B cell (primary cell): ENCODE data around the gene NOL6.
"Not testable (repeated sequence)": the region's sequence is repeated elsewhere in the genome, so short reads cannot be mapped to it uniquely, and the experiment has no call there.

ENCODE experiments used
- EZH2 ChIP-seq: IDR thresholded peaks from 2 replicates; pipeline ENCODE4 v1.6.1; 2012; ENCODE audit warnings: borderline replicate concordance, low read depth, mild to moderate bottlenecking, moderate library complexity, low read length; ENCODE audit not compliant: insufficient read depth, poor library complexity, severe bottlenecking
- TF ChIP-seq, protein P1 (sequence below): fragments of 200-600 bp; IDR thresholded peaks from one replicate; pipeline ENCODE4 v1.8.0; 2022; ENCODE audit warnings: antibody characterized with exemption, mild to moderate bottlenecking

DNA sequence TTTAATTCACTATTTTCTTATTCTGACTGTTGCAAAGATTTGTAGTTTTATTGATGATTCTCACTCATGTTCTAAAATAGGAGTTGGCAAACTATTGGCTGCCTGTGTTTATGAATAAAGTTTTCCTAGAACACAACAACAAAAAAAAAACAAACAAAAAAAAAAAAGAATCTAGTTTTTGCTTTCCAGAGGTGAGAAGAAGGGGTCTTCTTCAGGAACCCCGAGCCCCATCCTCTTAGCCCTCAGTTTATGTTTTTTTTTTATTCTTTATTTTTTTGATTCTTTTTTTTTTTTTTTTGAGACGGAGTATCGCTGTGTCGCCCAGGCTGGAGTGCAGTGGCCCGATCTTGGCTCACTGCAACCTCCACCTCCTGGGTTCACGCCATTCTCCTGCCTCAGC is 49.2 kb downstream of the NOL6 start:
- TF ChIP-seq EZH2, result not testable (repeated sequence)
- TF ChIP-seq, protein P1, sequence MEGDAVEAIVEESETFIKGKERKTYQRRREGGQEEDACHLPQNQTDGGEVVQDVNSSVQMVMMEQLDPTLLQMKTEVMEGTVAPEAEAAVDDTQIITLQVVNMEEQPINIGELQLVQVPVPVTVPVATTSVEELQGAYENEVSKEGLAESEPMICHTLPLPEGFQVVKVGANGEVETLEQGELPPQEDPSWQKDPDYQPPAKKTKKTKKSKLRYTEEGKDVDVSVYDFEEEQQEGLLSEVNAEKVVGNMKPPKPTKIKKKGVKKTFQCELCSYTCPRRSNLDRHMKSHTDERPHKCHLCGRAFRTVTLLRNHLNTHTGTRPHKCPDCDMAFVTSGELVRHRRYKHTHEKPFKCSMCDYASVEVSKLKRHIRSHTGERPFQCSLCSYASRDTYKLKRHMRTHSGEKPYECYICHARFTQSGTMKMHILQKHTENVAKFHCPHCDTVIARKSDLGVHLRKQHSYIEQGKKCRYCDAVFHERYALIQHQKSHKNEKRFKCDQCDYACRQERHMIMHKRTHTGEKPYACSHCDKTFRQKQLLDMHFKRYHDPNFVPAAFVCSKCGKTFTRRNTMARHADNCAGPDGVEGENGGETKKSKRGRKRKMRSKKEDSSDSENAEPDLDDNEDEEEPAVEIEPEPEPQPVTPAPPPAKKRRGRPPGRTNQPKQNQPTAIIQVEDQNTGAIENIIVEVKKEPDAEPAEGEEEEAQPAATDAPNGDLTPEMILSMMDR, result not testable (repeated sequence)
